Measurements from ENCODE around the gene DTNB.

Gene DTNB

GRCh38 chr2:25411753-25412152 is 261.6 kb downstream of the DTNB start:
- ATAC-seq, result no peak

GRCh38 chr2:25411281-25411680 is 262.1 kb downstream of the DTNB start:
- ATAC-seq, result no peak

- ATAC-seq, result peak in 1 of 2 donors; percentile 27
These were observed 263.0 kb downstream of the DTNB start for GRCh38 chr2:25410370-25410769.

- ATAC-seq, result no peak
These were observed 263.9 kb downstream of the DTNB start for GRCh38 chr2:25409468-25409867.

GRCh38 chr2:25409044-25409443 is 264.3 kb downstream of the DTNB start:
- ATAC-seq, result no peak

GRCh38 chr2:25405611-25406295 is 267.6 kb downstream of the DTNB start:
- no peak for ATAC-seq

GRCh38 chr2:25403120-25403760 is 270.1 kb downstream of the DTNB start:
- peak; percentile 86 to 87 for ATAC-seq

- ATAC-seq, result peak in 1 of 2 donors; percentile 47
These were observed 270.9 kb downstream of the DTNB start for GRCh38 chr2:25402477-25402876.

- ATAC-seq, result no peak
These were observed 271.9 kb downstream of the DTNB start for GRCh38 chr2:25401307-25402026.

- no peak for ATAC-seq
These were observed 272.7 kb downstream of the DTNB start for GRCh38 chr2:25400576-25401216.

GRCh38 chr2:25400169-25400568 is 273.2 kb downstream of the DTNB start:
- ATAC-seq, result no peak

- ATAC-seq, result no peak
These were observed 274.8 kb downstream of the DTNB start for GRCh38 chr2:25398534-25398933.

GRCh38 chr2:25397777-25398176 is 275.6 kb downstream of the DTNB start:
- ATAC-seq, result no peak

GRCh38 chr2:25389161-25389560 is 284.2 kb downstream of the DTNB start:
- no peak for ATAC-seq

GRCh38 chr2:25388491-25388890 is 284.9 kb downstream of the DTNB start:
- ATAC-seq, result no peak

- no peak for ATAC-seq
These were observed 285.4 kb downstream of the DTNB start for GRCh38 chr2:25387876-25388449.

- ATAC-seq, result no peak
These were observed 286.2 kb downstream of the DTNB start for GRCh38 chr2:25386971-25387875.

GRCh38 chr2:25385910-25386309 is 287.5 kb downstream of the DTNB start:
- no peak for ATAC-seq

- no peak for ATAC-seq
These were observed 289.6 kb downstream of the DTNB start for GRCh38 chr2:25383806-25384205.

- no peak for ATAC-seq
These were observed 291.9 kb downstream of the DTNB start for GRCh38 chr2:25381502-25381901.

- no peak for ATAC-seq
These were observed 292.6 kb downstream of the DTNB start for GRCh38 chr2:25380586-25381375.

Measured in activated CD4-positive, CD25-positive, alpha-beta regulatory T cell treated with anti-CD3 and anti-CD28 coated beads, Interleukin-2, amount 50 U/mL, for 24 hours (primary cell).